GM19438 (cell line): ENCODE measurements around the gene TMEM14C.

ENCODE experiments used
- ATAC-seq: cut with Tn5 transposase; IDR thresholded peaks from one replicate; pipeline ENCODE4 v1.9.1; 2021; ENCODE audit warnings: low read depth; ENCODE audit not compliant: unreplicated experiment

TMEM14C gene

GRCh38 chr6:10759312-10759839 lies 36.5 kb downstream of the TMEM14C start:
- no peak for ATAC-seq

DNA sequence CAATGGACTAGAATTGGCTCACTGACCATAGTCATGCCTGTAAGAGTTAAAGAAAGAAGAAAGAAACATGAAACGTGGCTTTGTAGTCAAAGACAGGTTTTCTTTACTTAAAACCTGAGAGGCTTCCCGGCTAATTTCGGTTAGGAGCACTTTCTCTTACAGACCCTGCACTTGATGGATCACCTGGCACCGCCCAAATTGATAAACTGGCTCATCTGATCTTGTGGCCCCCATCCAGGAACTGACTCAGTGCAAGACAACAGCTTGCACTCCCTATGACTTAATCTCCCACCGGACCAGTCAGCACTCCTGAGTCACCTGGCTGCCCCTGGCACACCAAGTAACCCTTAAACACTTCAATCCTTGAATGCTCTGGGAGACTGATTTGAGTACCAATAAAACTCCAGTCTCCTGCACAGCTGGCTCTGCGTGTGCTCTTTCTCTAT lies 37.0 kb downstream of the TMEM14C start:
- no peak for ATAC-seq

- ATAC-seq: no peak
Observed at GRCh38 chr6:10763006-10763405, 40.1 kb downstream of the TMEM14C start.

DNA sequence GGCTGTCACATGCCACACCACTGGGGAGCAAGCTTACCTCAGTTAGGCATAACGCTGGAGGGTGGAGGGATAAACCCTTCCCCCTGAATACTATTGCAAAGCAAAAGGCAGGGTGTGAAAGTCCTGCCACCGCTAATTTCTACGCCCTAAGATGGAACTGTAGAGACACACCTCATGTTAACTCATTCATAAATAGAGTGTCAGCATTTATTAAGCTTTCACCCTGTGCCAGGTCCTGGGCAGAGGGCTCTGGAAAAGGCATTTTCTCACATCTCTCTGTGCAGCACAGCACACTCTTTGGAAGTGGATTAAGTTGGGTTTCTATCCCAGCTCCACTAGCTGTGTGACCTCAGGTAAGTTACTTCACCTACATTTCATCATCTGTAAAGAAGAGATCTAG lies 46.5 kb downstream of the TMEM14C start:
- no peak for ATAC-seq

- no peak for ATAC-seq
Observed at GRCh38 chr6:10771371-10771894, 48.6 kb downstream of the TMEM14C start.

DNA sequence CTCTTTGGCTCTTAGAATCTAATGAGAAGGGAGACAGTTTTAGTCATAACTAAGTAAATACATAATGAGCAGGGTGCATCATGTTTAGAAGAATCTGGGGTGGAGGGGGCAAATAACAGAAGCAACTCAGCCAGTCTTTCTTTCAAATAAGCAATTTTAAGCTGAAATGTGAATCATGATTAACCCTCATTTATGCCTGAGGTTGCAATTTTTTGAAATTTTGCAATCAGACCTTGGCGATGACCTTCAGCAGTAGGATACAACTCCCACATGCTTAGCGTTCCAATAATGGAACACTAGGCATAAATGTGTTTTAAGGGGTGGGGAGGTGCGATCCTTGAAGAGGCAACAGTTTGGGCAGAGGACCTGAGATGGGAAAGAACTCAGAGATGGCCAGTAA lies 55.4 kb downstream of the TMEM14C start:
- no peak for ATAC-seq

DNA sequence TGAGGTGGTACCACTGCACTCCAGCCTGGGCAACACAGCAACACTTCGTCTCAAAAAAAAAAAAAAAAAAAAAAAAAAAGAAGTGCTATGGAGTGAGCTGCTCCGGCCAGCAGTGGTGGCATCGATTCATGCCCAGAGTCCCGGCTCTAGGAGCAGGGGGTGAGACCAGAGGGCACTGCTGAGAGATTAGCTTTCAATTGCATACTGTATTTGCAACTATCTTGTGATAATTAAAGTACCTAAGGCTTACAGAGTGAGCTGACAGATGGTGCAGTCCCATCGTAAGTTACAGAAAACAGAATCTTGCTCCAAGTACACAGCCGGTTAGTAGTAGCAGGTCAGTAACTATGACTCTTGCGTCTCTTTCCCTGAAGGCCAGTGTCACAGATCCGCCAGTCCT lies 56.2 kb downstream of the TMEM14C start:
- ATAC-seq: no peak
